ENCODE data around the gene BEST4. TPM values are rescaled to one million over a fixed set of nuclear protein-coding genes. Genes with fewer than 3 reads are reported as not detected.

Gene BEST4
- total and polyA plus RNA-seq, 2 of the 13 experiments (the other 11 are each of a cell fraction or from before 2014, with no cell fraction given), result 0.77 to 1.4 TPM

DNA sequence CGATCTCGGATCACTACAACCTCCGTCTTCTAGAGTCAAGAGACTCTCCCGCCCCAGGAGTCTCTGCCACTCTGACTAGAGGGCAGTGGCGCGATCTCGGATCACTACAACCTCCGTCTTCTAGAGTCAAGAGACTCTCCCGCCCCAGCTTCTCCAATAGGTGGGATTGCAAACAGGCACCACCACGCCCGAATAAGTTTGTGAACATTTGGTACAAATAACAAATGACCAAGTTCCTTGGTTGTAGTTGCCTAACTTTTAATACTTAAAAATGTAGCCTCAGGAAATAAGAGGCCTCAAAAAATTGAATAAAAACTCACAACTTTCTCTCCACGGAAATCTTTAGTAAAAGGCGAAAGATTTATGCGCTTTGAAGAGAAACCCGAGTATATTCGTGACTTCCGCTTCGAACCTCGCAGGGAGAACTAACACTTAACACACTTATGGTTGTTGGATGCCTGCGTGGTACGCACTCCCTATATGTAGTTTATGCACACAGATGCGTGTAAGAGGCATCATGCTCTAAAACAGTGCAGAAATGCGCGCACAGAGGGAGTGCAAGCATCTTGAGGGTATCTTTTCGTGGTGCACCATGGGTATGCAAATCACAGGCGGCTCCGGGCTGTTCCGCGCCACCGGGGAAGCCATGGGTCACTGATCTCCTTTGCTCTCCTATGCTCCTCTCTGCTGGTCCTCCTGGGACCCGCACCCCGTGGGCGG lies 31.8 kb upstream of the BEST4 start (continued):
- peak; percentile 90 for TF ChIP-seq NFIC (IDR thresholded peaks at IDR 0.05; ENCODE audit: low read length)
- TF ChIP-seq SIX1 (CRISPR knock-in tag; IDR thresholded peaks at IDR 0.05; ENCODE audit: borderline replicate concordance), result peak; percentile 81
- TF ChIP-seq ZNF891 (CRISPR knock-in tag; IDR thresholded peaks at IDR 0.05), result peak; percentile 11; the same call in 1 of the 2 replicates
- TF ChIP-seq PHF21A (CRISPR knock-in tag; IDR thresholded peaks at IDR 0.05), result peak; percentile 93
- TF ChIP-seq, protein P1, sequence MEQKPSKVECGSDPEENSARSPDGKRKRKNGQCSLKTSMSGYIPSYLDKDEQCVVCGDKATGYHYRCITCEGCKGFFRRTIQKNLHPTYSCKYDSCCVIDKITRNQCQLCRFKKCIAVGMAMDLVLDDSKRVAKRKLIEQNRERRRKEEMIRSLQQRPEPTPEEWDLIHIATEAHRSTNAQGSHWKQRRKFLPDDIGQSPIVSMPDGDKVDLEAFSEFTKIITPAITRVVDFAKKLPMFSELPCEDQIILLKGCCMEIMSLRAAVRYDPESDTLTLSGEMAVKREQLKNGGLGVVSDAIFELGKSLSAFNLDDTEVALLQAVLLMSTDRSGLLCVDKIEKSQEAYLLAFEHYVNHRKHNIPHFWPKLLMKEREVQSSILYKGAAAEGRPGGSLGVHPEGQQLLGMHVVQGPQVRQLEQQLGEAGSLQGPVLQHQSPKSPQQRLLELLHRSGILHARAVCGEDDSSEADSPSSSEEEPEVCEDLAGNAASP (CRISPR knock-in tag; IDR thresholded peaks at IDR 0.05; ENCODE audit: borderline replicate concordance), result peak; percentile 30; the same call in 1 of the 2 replicates
- TF ChIP-seq SUZ12 (IDR thresholded peaks at IDR 0.05; ENCODE audit: low read depth, low read length), result peak; percentile 72
- peak; percentile 99 for TF ChIP-seq GTF2F1 (IDR thresholded peaks at IDR 0.05; ENCODE audit: low read length)
- peak; percentile 72; the same call in 1 of the 2 replicates for TF ChIP-seq REPIN1 (CRISPR knock-in tag; IDR thresholded peaks at IDR 0.05; ENCODE audit: borderline replicate concordance, low read depth)
- TF ChIP-seq ZSCAN31 (CRISPR knock-in tag; IDR thresholded peaks at IDR 0.05; ENCODE audit: low read depth), result peak; percentile 77; the same call in 1 of the 2 replicates
- peak; percentile 53; the same call in 1 of the 2 replicates for TF ChIP-seq IRF2 (CRISPR knock-in tag; IDR thresholded peaks at IDR 0.05)
- TF ChIP-seq ZNF614 (CRISPR knock-in tag; IDR thresholded peaks at IDR 0.05; ENCODE audit: borderline replicate concordance), result peak; percentile 68; the same call in 1 of the 2 replicates
- TF ChIP-seq U2AF2 (IDR thresholded peaks at IDR 0.05; ENCODE audit: low read depth, low read length), result no peak
- no peak for TF ChIP-seq KDM5A (IDR thresholded peaks at IDR 0.05; ENCODE audit: borderline replicate concordance, low read length)
- peak; percentile 77; the same call in 1 of the 2 replicates for TF ChIP-seq ERF (CRISPR knock-in tag; IDR thresholded peaks at IDR 0.05)
- peak; percentile 60; the same call in 1 of the 2 replicates for TF ChIP-seq NFKBIZ (CRISPR knock-in tag; IDR thresholded peaks at IDR 0.05)
- TF ChIP-seq, protein P2, sequence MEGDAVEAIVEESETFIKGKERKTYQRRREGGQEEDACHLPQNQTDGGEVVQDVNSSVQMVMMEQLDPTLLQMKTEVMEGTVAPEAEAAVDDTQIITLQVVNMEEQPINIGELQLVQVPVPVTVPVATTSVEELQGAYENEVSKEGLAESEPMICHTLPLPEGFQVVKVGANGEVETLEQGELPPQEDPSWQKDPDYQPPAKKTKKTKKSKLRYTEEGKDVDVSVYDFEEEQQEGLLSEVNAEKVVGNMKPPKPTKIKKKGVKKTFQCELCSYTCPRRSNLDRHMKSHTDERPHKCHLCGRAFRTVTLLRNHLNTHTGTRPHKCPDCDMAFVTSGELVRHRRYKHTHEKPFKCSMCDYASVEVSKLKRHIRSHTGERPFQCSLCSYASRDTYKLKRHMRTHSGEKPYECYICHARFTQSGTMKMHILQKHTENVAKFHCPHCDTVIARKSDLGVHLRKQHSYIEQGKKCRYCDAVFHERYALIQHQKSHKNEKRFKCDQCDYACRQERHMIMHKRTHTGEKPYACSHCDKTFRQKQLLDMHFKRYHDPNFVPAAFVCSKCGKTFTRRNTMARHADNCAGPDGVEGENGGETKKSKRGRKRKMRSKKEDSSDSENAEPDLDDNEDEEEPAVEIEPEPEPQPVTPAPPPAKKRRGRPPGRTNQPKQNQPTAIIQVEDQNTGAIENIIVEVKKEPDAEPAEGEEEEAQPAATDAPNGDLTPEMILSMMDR (CRISPR knock-in tag; IDR thresholded peaks at IDR 0.05), result peak; percentile 36; the same call in 1 of the 2 replicates
- TF ChIP-seq, protein P3, sequence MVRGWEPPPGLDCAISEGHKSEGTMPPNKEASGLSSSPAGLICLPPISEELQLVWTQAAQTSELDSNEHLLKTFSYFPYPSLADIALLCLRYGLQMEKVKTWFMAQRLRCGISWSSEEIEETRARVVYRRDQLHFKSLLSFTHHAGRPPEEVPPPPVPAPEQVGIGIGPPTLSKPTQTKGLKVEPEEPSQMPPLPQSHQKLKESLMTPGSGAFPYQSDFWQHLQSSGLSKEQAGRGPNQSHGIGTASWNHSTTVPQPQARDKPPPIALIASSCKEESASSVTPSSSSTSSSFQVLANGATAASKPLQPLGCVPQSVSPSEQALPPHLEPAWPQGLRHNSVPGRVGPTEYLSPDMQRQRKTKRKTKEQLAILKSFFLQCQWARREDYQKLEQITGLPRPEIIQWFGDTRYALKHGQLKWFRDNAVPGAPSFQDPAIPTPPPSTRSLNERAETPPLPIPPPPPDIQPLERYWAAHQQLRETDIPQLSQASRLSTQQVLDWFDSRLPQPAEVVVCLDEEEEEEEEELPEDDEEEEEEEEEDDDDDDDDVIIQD (CRISPR knock-in tag; IDR thresholded peaks at IDR 0.05; ENCODE audit: low read depth), result no peak
- TF ChIP-seq MEIS1 (CRISPR knock-in tag; IDR thresholded peaks at IDR 0.05; ENCODE audit: borderline replicate concordance), result 0 out of 2 replicates have a peak, but pooled peaks have one; percentile 45
- no peak; the same call in 1 of the 2 replicates for TF ChIP-seq ZNF709 (CRISPR knock-in tag; IDR thresholded peaks at IDR 0.05)
- no peak for TF ChIP-seq ZNF772 (CRISPR knock-in tag; IDR thresholded peaks at IDR 0.05)
- peak; percentile 70; the same call in 1 of the 2 replicates for TF ChIP-seq ESRRA (CRISPR knock-in tag; IDR thresholded peaks at IDR 0.05; ENCODE audit: low read depth)
- TF ChIP-seq, protein P4, sequence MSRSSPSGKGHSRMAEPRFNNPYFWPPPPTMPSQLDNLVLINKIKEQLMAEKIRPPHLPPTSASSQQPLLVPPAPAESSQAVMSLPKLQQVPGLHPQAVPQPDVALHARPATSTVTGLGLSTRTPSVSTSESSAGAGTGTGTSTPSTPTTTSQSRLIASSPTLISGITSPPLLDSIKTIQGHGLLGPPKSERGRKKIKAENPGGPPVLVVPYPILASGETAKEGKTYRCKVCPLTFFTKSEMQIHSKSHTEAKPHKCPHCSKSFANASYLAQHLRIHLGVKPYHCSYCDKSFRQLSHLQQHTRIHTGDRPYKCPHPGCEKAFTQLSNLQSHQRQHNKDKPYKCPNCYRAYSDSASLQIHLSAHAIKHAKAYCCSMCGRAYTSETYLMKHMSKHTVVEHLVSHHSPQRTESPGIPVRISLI (CRISPR knock-in tag; IDR thresholded peaks at IDR 0.05; ENCODE audit: borderline replicate concordance), result 0 out of 2 replicates have a peak, but pooled peaks have one; percentile 65
- TF ChIP-seq GFI1 (CRISPR knock-in tag; IDR thresholded peaks at IDR 0.05; ENCODE audit: borderline replicate concordance), result peak; percentile 67
- TF ChIP-seq RFXANK (CRISPR knock-in tag; IDR thresholded peaks at IDR 0.05), result no peak; the same call in 1 of the 2 replicates
- TF ChIP-seq KDM1A (CRISPR knock-in tag; IDR thresholded peaks at IDR 0.05), result no peak

Measured in HepG2 (cell line).